Measurements from ENCODE around the gene INSC.

GRCh38 chr11:15072551-15073143 is 42.1 kb upstream of the INSC start:
- TF ChIP-seq, protein P1, sequence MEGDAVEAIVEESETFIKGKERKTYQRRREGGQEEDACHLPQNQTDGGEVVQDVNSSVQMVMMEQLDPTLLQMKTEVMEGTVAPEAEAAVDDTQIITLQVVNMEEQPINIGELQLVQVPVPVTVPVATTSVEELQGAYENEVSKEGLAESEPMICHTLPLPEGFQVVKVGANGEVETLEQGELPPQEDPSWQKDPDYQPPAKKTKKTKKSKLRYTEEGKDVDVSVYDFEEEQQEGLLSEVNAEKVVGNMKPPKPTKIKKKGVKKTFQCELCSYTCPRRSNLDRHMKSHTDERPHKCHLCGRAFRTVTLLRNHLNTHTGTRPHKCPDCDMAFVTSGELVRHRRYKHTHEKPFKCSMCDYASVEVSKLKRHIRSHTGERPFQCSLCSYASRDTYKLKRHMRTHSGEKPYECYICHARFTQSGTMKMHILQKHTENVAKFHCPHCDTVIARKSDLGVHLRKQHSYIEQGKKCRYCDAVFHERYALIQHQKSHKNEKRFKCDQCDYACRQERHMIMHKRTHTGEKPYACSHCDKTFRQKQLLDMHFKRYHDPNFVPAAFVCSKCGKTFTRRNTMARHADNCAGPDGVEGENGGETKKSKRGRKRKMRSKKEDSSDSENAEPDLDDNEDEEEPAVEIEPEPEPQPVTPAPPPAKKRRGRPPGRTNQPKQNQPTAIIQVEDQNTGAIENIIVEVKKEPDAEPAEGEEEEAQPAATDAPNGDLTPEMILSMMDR (conservative IDR thresholded peaks at IDR 0.05; ENCODE audit: low read depth, low read length) = no peak
- TF ChIP-seq EZH2 (IDR thresholded peaks at IDR 0.05; ENCODE audit: borderline replicate concordance, low read depth, low read length, poor library complexity, severe bottlenecking) = no peak

Data from A673 (cell line).